Lower leg skin (tissue), 3 donors: Measurements from ENCODE around the gene ADGRL3.

ENCODE experiments used
- CTCF ChIP-seq, 3 donors: fragments of 450-650 bp; IDR thresholded peaks; one replicate each; pipeline ENCODE4 v1.5.1; 2016; ENCODE audit warnings: antibody characterized with exemption in 3 of 3, mild to moderate bottlenecking in 3 of 3, moderate library complexity in 2 of 3
- POLR2A ChIP-seq, 2 donors: fragments of 450-650 bp; IDR thresholded peaks; one replicate each; pipeline ENCODE4 v1.6.1; 2016 to 2017; ENCODE audit warnings: antibody characterized with exemption in 2 of 2, mild to moderate bottlenecking in 1 of 2, moderate library complexity in 1 of 2

GRCh38 chr4:61828960-61829359, 628.8 kb downstream of the ADGRL3 start:
- TF ChIP-seq POLR2A (IDR thresholded peaks at IDR 0.05) (no peak), CTCF (IDR thresholded peaks at IDR 0.05) (no peak)
